Ascending aorta (tissue), 2 donors: Measurements from ENCODE around the gene CDK9. TPM values are rescaled to one million over a fixed set of nuclear protein-coding genes. Genes with fewer than 3 reads are reported as not detected.

ENCODE experiments used
- DNase-seq, 2 donors: peaks; one replicate each; pipeline ENCODE4 v3.0.0-alpha.2; 2019; ENCODE audit warnings: low spot score in 2 of 2
- H3K27ac ChIP-seq, 2 donors: fragments of 200-600 bp; sonication (generic); one replicate each; pipeline ENCODE4 v1.5.1; 2016 to 2017; ENCODE audit warnings: mild to moderate bottlenecking in 1 of 2
- H3K27me3 ChIP-seq: fragments of 200-600 bp; sonication (generic); one replicate; pipeline ENCODE4 v1.5.1; 2017
- H3K36me3 ChIP-seq, 2 donors: fragments of 200-600 bp; sonication (generic); one replicate each; pipeline ENCODE4 v1.5.1; 2016
- H3K4me1 ChIP-seq, 2 donors: fragments of 200-600 bp; sonication (generic); one replicate each; pipeline ENCODE4 v1.5.1; 2016 to 2017; ENCODE audit warnings: mild to moderate bottlenecking in 1 of 2
- H3K4me3 ChIP-seq, 2 donors: fragments of 200-600 bp; sonication (generic); one replicate each; pipeline ENCODE4 v1.5.1; 2016 to 2017; ENCODE audit warnings: mild to moderate bottlenecking in 1 of 2
- H3K9me3 ChIP-seq, 2 donors: fragments of 200-600 bp; sonication (generic); one replicate each; pipeline ENCODE4 v1.5.1; 2016
- CTCF ChIP-seq, 3 experiments: fragments of 200-600 bp in 2 of 3; fragments of 450-650 bp in 1 of 3; sonication (generic) in 2 of 3; IDR thresholded peaks; one replicate each; pipeline ENCODE4 v1.5.1; 2016 to 2019; ENCODE audit warnings: antibody characterized with exemption in 3 of 3, mild to moderate bottlenecking in 1 of 3, moderate library complexity in 1 of 3
- intact Hi-C: fragments of 100-400 bp; cut with DNase I; formaldehyde crosslinking; loops from one replicate; pipeline ENCODE4 v1.15.1; 2023
- total RNA-seq: library from RNA; depleted of rRNA; stranded (reverse); fragments of >200 nt; gene quantifications from one replicate; pipeline ENCODE4 v1.1.0, GENCODE V29; 2016

Gene CDK9
- total RNA-seq, 1 donor from 2014 or later: 470 TPM

- Histone ChIP-seq H3K36me3 (peaks cover 53 to 96% of the 10 kb centered on the region in 2 donors), H3K27ac (peak overlapping the region; percentile 41 to 65)
- no peak for DNase-seq
Observed at GRCh38 chr9:127809540-127810377, 23.9 kb downstream of the CDK9 start.

GRCh38 chr9:127810378-127811187, 24.7 kb downstream of the CDK9 start:
- Histone ChIP-seq H3K9me3 (no peaks in the 10 kb centered on the region), H3K36me3 (peaks cover 62 to 97% of the 10 kb centered on the region in 2 donors), H3K27ac (peak overlapping the region; percentile 41 to 65), H3K4me1 (peaks cover 0 to 4% of the 10 kb centered on the region in 2 donors), H3K27me3 (no peaks in the 10 kb centered on the region), H3K4me3 (no peak overlapping the region)
- no peak for TF ChIP-seq CTCF (IDR thresholded peaks at IDR 0.05)
- intact Hi-C loops: no loop called here
- DNase-seq: no peak

More at GRCh38 chr9:127809540-127810377, 23.9 kb downstream of the CDK9 start:
- Histone ChIP-seq H3K4me1 (peaks cover 4 to 10% of the 10 kb centered on the region in 2 donors), H3K27me3 (no peaks in the 10 kb centered on the region), H3K9me3 (no peaks in the 10 kb centered on the region), H3K4me3 (no peak overlapping the region)
- no peak for TF ChIP-seq CTCF (IDR thresholded peaks at IDR 0.05)
- intact Hi-C loops: no loop called here

GRCh38 chr9:127812011-127812410, 26.2 kb downstream of the CDK9 start:
- Histone ChIP-seq H3K27ac (no peak overlapping the region), H3K36me3 (peaks cover 68 to 97% of the 10 kb centered on the region in 2 donors), H3K27me3 (no peaks in the 10 kb centered on the region), H3K4me3 (no peak overlapping the region), H3K9me3 (no peaks in the 10 kb centered on the region), H3K4me1 (no peaks in the 10 kb centered on the region)
- TF ChIP-seq CTCF (IDR thresholded peaks at IDR 0.05): no peak
- DNase-seq: no peak
- intact Hi-C loops: no loop called here

- H3K27ac ChIP-seq: peak overlapping the region in 1 of 2 donors; percentile 27
- no peaks in the 10 kb centered on the region for H3K9me3 ChIP-seq
- no peak overlapping the region for H3K4me3 ChIP-seq
- H3K36me3 ChIP-seq: peaks cover 67 to 97% of the 10 kb centered on the region in 2 donors
- DNase-seq: no peak
- intact Hi-C loops: no loop called here
- no peaks in the 10 kb centered on the region for H3K4me1 ChIP-seq
- no peaks in the 10 kb centered on the region for H3K27me3 ChIP-seq
- no peak for TF ChIP-seq CTCF (IDR thresholded peaks at IDR 0.05)
Observed at GRCh38 chr9:127812936-127813675, 27.3 kb downstream of the CDK9 start.

GRCh38 chr9:127813686-127814226, 27.9 kb downstream of the CDK9 start:
- peak overlapping the region in 1 of 2 donors; percentile 27 for H3K27ac ChIP-seq
- peaks cover 67 to 97% of the 10 kb centered on the region in 2 donors for H3K36me3 ChIP-seq
- H3K27me3 ChIP-seq: no peaks in the 10 kb centered on the region
- H3K4me3 ChIP-seq: no peak overlapping the region
- no peak for DNase-seq
- TF ChIP-seq CTCF (IDR thresholded peaks at IDR 0.05): no peak
- intact Hi-C loops: no loop called here
- no peaks in the 10 kb centered on the region for H3K4me1 ChIP-seq
- no peaks in the 10 kb centered on the region for H3K9me3 ChIP-seq
